A549 (cell line): Measurements from ENCODE around the gene GPR158.

Experiments
- CEBPB ChIP-seq, 2 experiments: fragments of >200 bp in 1 of 2; sonication (Bioruptor Twin) in 1 of 2; formaldehyde crosslinking in 1 of 2; IDR thresholded peaks; 2 replicates each; pipeline ENCODE4 v1.6.1; 2012 to 2016
- CTCF ChIP-seq: fragments of >200 bp; sonication (Bioruptor Twin); formaldehyde crosslinking; IDR thresholded peaks from 3 replicates; pipeline ENCODE4 v1.5.1; 2016
- EHMT2 ChIP-seq: fragments of 200-600 bp; sonication (generic); IDR thresholded peaks from 2 replicates; pipeline ENCODE4 v1.6.1; 2016; ENCODE audit warnings: antibody characterized with exemption, low read depth, mild to moderate bottlenecking, moderate library complexity
- HOXA7 ChIP-seq: fragments of 250-450 bp; sonication (Bioruptor Pico); IDR thresholded peaks from 2 replicates; pipeline ENCODE4 v1.5.0; 2020; ENCODE audit warnings: mild to moderate bottlenecking, moderate library complexity
- KDM1A ChIP-seq: fragments of 200-600 bp; sonication (generic); IDR thresholded peaks from 2 replicates; pipeline ENCODE4 v1.6.1; 2016; ENCODE audit warnings: low read depth, mild to moderate bottlenecking
- MAFK ChIP-seq: fragments of 450-650 bp; IDR thresholded peaks from 2 replicates; pipeline ENCODE4 v1.6.1; 2014; ENCODE audit not compliant: partially characterized antibody
- MYC ChIP-seq: IDR thresholded peaks from 2 replicates; pipeline ENCODE4 v1.6.1; 2012; ENCODE audit warnings: mild to moderate bottlenecking, inconsistent platforms, low read length, improper control_type of control experiment, borderline replicate concordance
- POLR2A ChIP-seq: IDR thresholded peaks from 2 replicates; pipeline ENCODE4 v1.6.1; 2012; ENCODE audit warnings: mild to moderate bottlenecking, low read length
- RAD21 ChIP-seq, 2 experiments: fragments of >200 bp in 1 of 2; sonication (Bioruptor Twin) in 1 of 2; formaldehyde crosslinking in 1 of 2; IDR thresholded peaks in 1 of 2; conservative IDR thresholded peaks in 1 of 2; 2 replicates in 1 of 2; 3 replicates in 1 of 2; pipeline ENCODE4 v1.6.1; 2012 to 2018; ENCODE audit warnings: inconsistent platforms in 1 of 2
- ZFP36 ChIP-seq: fragments of 450-650 bp; IDR thresholded peaks from 2 replicates; pipeline ENCODE4 v1.6.1; 2014; ENCODE audit warnings: borderline replicate concordance; ENCODE audit not compliant: partially characterized antibody
- TF ChIP-seq, protein P1 (sequence below): IDR thresholded peaks from 2 replicates; pipeline ENCODE4 v1.6.1; 2012
- TF ChIP-seq, protein P2 (sequence below): fragments of 450-650 bp; IDR thresholded peaks from 2 replicates; pipeline ENCODE4 v1.6.1; 2014; ENCODE audit warnings: antibody characterized with exemption

DNA sequence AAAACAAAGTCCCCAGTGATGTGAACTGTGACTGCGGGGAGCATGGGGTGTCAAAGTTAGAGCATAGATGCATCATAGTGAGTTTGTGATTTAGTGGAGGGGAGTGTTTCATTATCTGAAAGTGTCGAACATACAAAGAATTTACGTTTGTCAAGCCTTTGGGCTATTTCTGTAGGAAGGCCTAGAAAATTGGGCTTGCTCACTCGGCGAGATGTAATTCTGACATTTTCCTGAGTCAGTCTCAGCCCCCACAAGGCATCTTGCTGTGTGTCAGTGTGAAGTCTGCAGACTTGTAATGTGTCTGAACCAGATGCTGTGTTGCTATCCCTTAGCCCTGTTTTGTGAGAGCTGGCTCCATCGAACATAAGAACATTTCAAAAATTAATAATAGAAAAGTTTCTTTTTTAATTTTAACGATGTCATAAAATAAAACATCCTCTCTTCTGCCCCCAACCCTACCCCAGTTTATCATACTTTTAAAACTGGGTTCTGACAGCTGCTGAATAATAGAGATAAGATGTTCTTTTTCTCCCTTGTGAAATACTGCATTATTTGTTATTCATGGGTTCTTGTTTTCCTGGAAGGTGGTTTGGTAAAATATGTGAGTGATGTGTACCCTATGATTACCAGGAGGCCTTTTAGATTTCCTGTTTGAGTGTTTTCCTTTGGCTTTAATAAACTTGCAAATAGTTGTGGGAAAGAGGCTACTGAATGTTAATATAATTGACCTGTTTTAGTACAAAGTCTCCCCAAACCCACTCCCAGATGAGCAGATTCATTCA is 207.4 kb downstream of the GPR158 start:
- no peak for TF ChIP-seq CTCF
- no peak for TF ChIP-seq MYC
- TF ChIP-seq RAD21 (conservative IDR thresholded peaks at IDR 0.05 in 1 of 2, IDR thresholded peaks at IDR 0.05 in 1 of 2): no peak
- no peak for TF ChIP-seq KDM1A
- no peak for TF ChIP-seq CEBPB (IDR thresholded peaks at IDR 0.05)
- TF ChIP-seq MAFK: no peak
- no peak for TF ChIP-seq POLR2A
- TF ChIP-seq HOXA7 (CRISPR knock-in tag): no peak
- TF ChIP-seq ZFP36: no peak
- TF ChIP-seq, protein P1, sequence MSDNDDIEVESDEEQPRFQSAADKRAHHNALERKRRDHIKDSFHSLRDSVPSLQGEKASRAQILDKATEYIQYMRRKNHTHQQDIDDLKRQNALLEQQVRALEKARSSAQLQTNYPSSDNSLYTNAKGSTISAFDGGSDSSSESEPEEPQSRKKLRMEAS: no peak
- no peak for TF ChIP-seq EHMT2
- TF ChIP-seq, protein P2, sequence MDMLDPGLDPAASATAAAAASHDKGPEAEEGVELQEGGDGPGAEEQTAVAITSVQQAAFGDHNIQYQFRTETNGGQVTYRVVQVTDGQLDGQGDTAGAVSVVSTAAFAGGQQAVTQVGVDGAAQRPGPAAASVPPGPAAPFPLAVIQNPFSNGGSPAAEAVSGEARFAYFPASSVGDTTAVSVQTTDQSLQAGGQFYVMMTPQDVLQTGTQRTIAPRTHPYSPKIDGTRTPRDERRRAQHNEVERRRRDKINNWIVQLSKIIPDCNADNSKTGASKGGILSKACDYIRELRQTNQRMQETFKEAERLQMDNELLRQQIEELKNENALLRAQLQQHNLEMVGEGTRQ: no peak
